ENCODE measurements around the gene ZNF571. TPM values are rescaled to one million over a fixed set of nuclear protein-coding genes. Genes with fewer than 3 reads are reported as not detected.
A peak's percentile ranks its signal among the peaks of the same experiment; 100 is the strongest.

The ZNF571 gene
- 1 to 10 TPM; 2.5 to 3.3 TPM for total RNA-seq

GRCh38 chr19:37594304-37594981 lies at the start of gene ZNF571, which contains the start of gene ZNF540:
Gene ZNF571 (minus strand): TSS chr19:37594792. CDS start chr19:37586676, 8,116 bp downstream.
Gene ZNF540 (plus strand): TSS chr19:37594876. CDS start chr19:37598448, 3,572 bp downstream.
- ATAC-seq (replicated peaks): peak; percentile 98
- H3K4me3 Mint-ChIP-seq: peak within 1 kb of the TSS; percentile 93
- no peaks in the 10 kb centered on the region for H3K27me3 Mint-ChIP-seq
- peaks cover 18% of the 10 kb centered on the region for H3K36me3 Mint-ChIP-seq (ENCODE audit: low read depth)
- H3K4me1 Mint-ChIP-seq: peaks cover 11% of the 10 kb centered on the region
- H3K9me3 Mint-ChIP-seq: peaks cover 5% of the 10 kb centered on the region
- peak within 1 kb of the TSS; percentile 91 for H3K27ac Mint-ChIP-seq

GRCh38 chr19:37635076-37636056 lies 40.8 kb upstream of the ZNF571 start:
- Mint-ChIP-seq H3K4me3 (no peak overlapping the region), H3K4me1 (no peaks in the 10 kb centered on the region), H3K27ac (no peak overlapping the region), H3K36me3 (ENCODE audit: low read depth) (peaks cover 50% of the 10 kb centered on the region), H3K27me3 (no peaks in the 10 kb centered on the region), H3K9me3 (peaks cover 38% of the 10 kb centered on the region)
- no peak for ATAC-seq (replicated peaks)

- H3K27ac Mint-ChIP-seq: peak overlapping the region; percentile 91
- no peaks in the 10 kb centered on the region for H3K27me3 Mint-ChIP-seq
- ATAC-seq (replicated peaks): peak; percentile 66
- H3K36me3 Mint-ChIP-seq (ENCODE audit: low read depth): peaks cover 23% of the 10 kb centered on the region
- H3K9me3 Mint-ChIP-seq: peaks cover 5% of the 10 kb centered on the region
- peaks cover 11% of the 10 kb centered on the region for H3K4me1 Mint-ChIP-seq
- H3K4me3 Mint-ChIP-seq: peak overlapping the region; percentile 93
Observed at GRCh38 chr19:37594982-37595382, 390 bp upstream of the ZNF571 start.

- Mint-ChIP-seq H3K27ac (peak overlapping the region; percentile 91), H3K36me3 (ENCODE audit: low read depth) (peaks cover 13% of the 10 kb centered on the region), H3K9me3 (peaks cover 5% of the 10 kb centered on the region), H3K27me3 (no peaks in the 10 kb centered on the region), H3K4me3 (peak overlapping the region; percentile 93), H3K4me1 (peaks cover 11% of the 10 kb centered on the region)
- no peak for ATAC-seq (replicated peaks)
Observed at GRCh38 chr19:37593996-37594303, 642 bp downstream of the ZNF571 start.

GRCh38 chr19:37583340-37583739 lies 11.3 kb downstream of the ZNF571 start:
- Mint-ChIP-seq H3K27ac (no peak overlapping the region), H3K36me3 (ENCODE audit: low read depth) (peaks cover 12% of the 10 kb centered on the region), H3K4me1 (no peaks in the 10 kb centered on the region), H3K27me3 (no peaks in the 10 kb centered on the region), H3K4me3 (no peak overlapping the region), H3K9me3 (peaks cover 17% of the 10 kb centered on the region)
- ATAC-seq (replicated peaks): no peak

GRCh38 chr19:37572203-37572602 lies 22.4 kb downstream of the ZNF571 start:
- no peaks in the 10 kb centered on the region for H3K4me1 Mint-ChIP-seq
- no peak overlapping the region for H3K4me3 Mint-ChIP-seq
- no peak overlapping the region for H3K27ac Mint-ChIP-seq
- H3K27me3 Mint-ChIP-seq: no peaks in the 10 kb centered on the region
- H3K9me3 Mint-ChIP-seq: peaks cover 37% of the 10 kb centered on the region
- peaks cover 37% of the 10 kb centered on the region for H3K36me3 Mint-ChIP-seq (ENCODE audit: low read depth)
- ATAC-seq (replicated peaks): no peak

GRCh38 chr19:37565370-37565669 lies 29.3 kb downstream of the ZNF571 start:
- Mint-ChIP-seq H3K27me3 (no peaks in the 10 kb centered on the region), H3K36me3 (ENCODE audit: low read depth) (peaks cover 65% of the 10 kb centered on the region), H3K4me3 (no peak overlapping the region), H3K9me3 (peaks cover 47% of the 10 kb centered on the region), H3K27ac (no peak overlapping the region), H3K4me1 (no peaks in the 10 kb centered on the region)
- no peak for ATAC-seq (replicated peaks)

GRCh38 chr19:37564624-37565369 lies 29.8 kb downstream of the ZNF571 start:
- Mint-ChIP-seq H3K27ac (no peak overlapping the region), H3K36me3 (ENCODE audit: low read depth) (peaks cover 59% of the 10 kb centered on the region), H3K27me3 (no peaks in the 10 kb centered on the region), H3K4me3 (no peak overlapping the region), H3K9me3 (peaks cover 42% of the 10 kb centered on the region), H3K4me1 (no peaks in the 10 kb centered on the region)
- no peak for ATAC-seq (replicated peaks)

GRCh38 chr19:37563518-37563917 lies 31.1 kb downstream of the ZNF571 start:
- peaks cover 42% of the 10 kb centered on the region for H3K9me3 Mint-ChIP-seq
- no peaks in the 10 kb centered on the region for H3K4me1 Mint-ChIP-seq
- H3K27me3 Mint-ChIP-seq: no peaks in the 10 kb centered on the region
- no peak overlapping the region for H3K4me3 Mint-ChIP-seq
- no peak overlapping the region for H3K27ac Mint-ChIP-seq
- peaks cover 47% of the 10 kb centered on the region for H3K36me3 Mint-ChIP-seq (ENCODE audit: low read depth)
- ATAC-seq (replicated peaks): no peak

GRCh38 chr19:37551129-37551993 lies 43.2 kb downstream of the ZNF571 start:
- H3K9me3 Mint-ChIP-seq: peaks cover 27% of the 10 kb centered on the region
- H3K36me3 Mint-ChIP-seq (ENCODE audit: low read depth): peaks cover 5% of the 10 kb centered on the region
- no peaks in the 10 kb centered on the region for H3K4me1 Mint-ChIP-seq

GRCh38 chr19:37537391-37537947 lies 57.1 kb downstream of the ZNF571 start:
- Mint-ChIP-seq H3K27me3 (no peaks in the 10 kb centered on the region), H3K4me3 (no peak overlapping the region), H3K9me3 (peaks cover 30% of the 10 kb centered on the region), H3K27ac (no peak overlapping the region), H3K4me1 (no peaks in the 10 kb centered on the region), H3K36me3 (ENCODE audit: low read depth) (peaks cover 51% of the 10 kb centered on the region)
- ATAC-seq (replicated peaks): no peak

More at GRCh38 chr19:37551129-37551993, 43.2 kb downstream of the ZNF571 start:
- Mint-ChIP-seq H3K27me3 (no peaks in the 10 kb centered on the region), H3K4me3 (peak overlapping the region; percentile 87), H3K27ac (peak overlapping the region; percentile 81)
- peak; percentile 91 for ATAC-seq (replicated peaks)

GRCh38 chr19:37519890-37520289 lies 74.7 kb downstream of the ZNF571 start:
- Mint-ChIP-seq H3K4me3 (no peak overlapping the region), H3K4me1 (no peaks in the 10 kb centered on the region), H3K9me3 (peaks cover 22% of the 10 kb centered on the region), H3K27me3 (no peaks in the 10 kb centered on the region), H3K27ac (no peak overlapping the region), H3K36me3 (ENCODE audit: low read depth) (peaks cover 85% of the 10 kb centered on the region)
- peak; percentile 40 for ATAC-seq (replicated peaks)
